HEK293 (cell line): ENCODE data around the gene TTC6.

Source experiments
- CTCF ChIA-PET: fragments of 350-600 bp; formaldehyde crosslinking; extraction: SDS; loops from one replicate; lab custom pipeline; 2021; ENCODE audit warnings: antibody characterized with exemption; lab: Yijun Ruan, JAX
- POLR2A ChIA-PET: fragments of 300-600 bp; formaldehyde crosslinking; extraction: SDS; loops from one replicate; lab custom pipeline; 2020; ENCODE audit warnings: antibody characterized with exemption, inconsistent platforms; lab: Yijun Ruan, JAX
- H3K27ac ChIP-seq: fragments of 200-500 bp; sonication (Bioruptor generic); 2 replicates; pipeline ENCODE4 v1.5.1; 2014; ENCODE audit warnings: low read depth, low read length, control low read depth, inconsistent platforms; ENCODE audit errors: extremely low read depth
- H3K36me3 ChIP-seq, 2 experiments: fragments of 200-500 bp in 1 of 2; sonication (Bioruptor generic) in 1 of 2; 1 replicate in 1 of 2; 2 replicates in 1 of 2; pipeline ENCODE4 v1.5.1; 2014 to 2017; ENCODE audit warnings: inconsistent platforms in 2 of 2, low read length in 2 of 2; ENCODE audit not compliant: control insufficient read depth in 2 of 2, insufficient read depth in 1 of 2
- H3K4me1 ChIP-seq: fragments of 200-500 bp; sonication (Bioruptor generic); 2 replicates; pipeline ENCODE4 v1.5.1; 2014; ENCODE audit warnings: mild to moderate bottlenecking, low read length, inconsistent platforms; ENCODE audit not compliant: control insufficient read depth, insufficient read depth
- H3K4me3 ChIP-seq: 2 replicates; pipeline ENCODE4 v1.5.1; 2011; ENCODE audit warnings: low read depth, mild to moderate bottlenecking, control low read depth, low read length, moderate library complexity
- H3K9me3 ChIP-seq: fragments of 200-500 bp; sonication (Bioruptor generic); 2 replicates; pipeline ENCODE4 v1.5.1; 2014; ENCODE audit warnings: low read depth, low read length, inconsistent platforms; ENCODE audit not compliant: control insufficient read depth, insufficient read depth
- EGR2 ChIP-seq: fragments of 450-650 bp; formaldehyde crosslinking; IDR thresholded peaks from 2 replicates; pipeline ENCODE4 v1.5.1; 2016; ENCODE audit warnings: low read depth, missing biosample characterization, missing genetic modification characterization
- GLIS2 ChIP-seq: fragments of 450-650 bp; formaldehyde crosslinking; IDR thresholded peaks from 2 replicates; pipeline ENCODE4 v1.5.1; 2016; ENCODE audit warnings: missing biosample characterization, missing genetic modification characterization
- KLF1 ChIP-seq: fragments of 450-650 bp; formaldehyde crosslinking; IDR thresholded peaks from 2 replicates; pipeline ENCODE4 v1.5.1; 2016; ENCODE audit warnings: missing biosample characterization, missing genetic modification characterization
- MZF1 ChIP-seq: fragments of 450-650 bp; formaldehyde crosslinking; IDR thresholded peaks from 2 replicates; pipeline ENCODE4 v1.5.1; 2017; ENCODE audit warnings: missing biosample characterization, missing genetic modification characterization, borderline replicate concordance
- SALL2 ChIP-seq: fragments of 450-650 bp; formaldehyde crosslinking; IDR thresholded peaks from 2 replicates; pipeline ENCODE4 v1.5.0; 2017; ENCODE audit warnings: missing biosample characterization, mild to moderate bottlenecking, missing genetic modification characterization, borderline replicate concordance
- SP7 ChIP-seq: fragments of 450-650 bp; formaldehyde crosslinking; IDR thresholded peaks from 2 replicates; pipeline ENCODE4 v1.5.1; 2016; ENCODE audit warnings: missing biosample characterization, missing genetic modification characterization
- TCF7L2 ChIP-seq: IDR thresholded peaks from 2 replicates; pipeline ENCODE4 v1.6.1; 2011; ENCODE audit warnings: low read depth, mild to moderate bottlenecking, inconsistent platforms, low read length, moderate library complexity, borderline replicate concordance
- ZBTB17 ChIP-seq: fragments of 450-650 bp; formaldehyde crosslinking; IDR thresholded peaks from 2 replicates; pipeline ENCODE4 v1.5.1; 2016; ENCODE audit warnings: missing biosample characterization, missing genetic modification characterization
- ZNF335 ChIP-seq: fragments of 450-650 bp; formaldehyde crosslinking; conservative IDR thresholded peaks from 2 replicates; pipeline ENCODE4 v1.5.1; 2016; ENCODE audit warnings: missing biosample characterization, missing genetic modification characterization
- ZNF366 ChIP-seq: fragments of 450-650 bp; formaldehyde crosslinking; conservative IDR thresholded peaks from 2 replicates; pipeline ENCODE4 v1.5.1; 2016; ENCODE audit warnings: missing biosample characterization, missing genetic modification characterization
- ZSCAN23 ChIP-seq: fragments of 450-650 bp; formaldehyde crosslinking; IDR thresholded peaks from 2 replicates; pipeline ENCODE4 v1.5.1; 2016; ENCODE audit warnings: missing biosample characterization, missing genetic modification characterization
- ZSCAN30 ChIP-seq: fragments of 450-650 bp; IDR thresholded peaks from 2 replicates; pipeline ENCODE4 v1.5.1; 2018; ENCODE audit warnings: missing biosample characterization, mild to moderate bottlenecking, missing genetic modification characterization, moderate library complexity
- TF ChIP-seq, protein P1 (sequence below): fragments of 450-650 bp; formaldehyde crosslinking; IDR thresholded peaks from 2 replicates; pipeline ENCODE4 v1.5.1; 2016; ENCODE audit warnings: missing biosample characterization, missing genetic modification characterization
- TF ChIP-seq, protein P2 (sequence below): fragments of 450-650 bp; formaldehyde crosslinking; IDR thresholded peaks from 2 replicates; pipeline ENCODE4 v1.5.1; 2017; ENCODE audit warnings: missing biosample characterization, missing genetic modification characterization
- TF ChIP-seq, protein P3 (sequence below): fragments of 450-650 bp; formaldehyde crosslinking; IDR thresholded peaks from 2 replicates; pipeline ENCODE4 v1.5.1; 2016; ENCODE audit warnings: missing biosample characterization, missing genetic modification characterization, borderline replicate concordance
- TF ChIP-seq, protein P4 (sequence below): IDR thresholded peaks from 2 replicates; pipeline ENCODE4 v1.6.1; 2011; ENCODE audit warnings: mild to moderate bottlenecking, low read depth, low read length, borderline replicate concordance

TTC6 gene

DNA sequence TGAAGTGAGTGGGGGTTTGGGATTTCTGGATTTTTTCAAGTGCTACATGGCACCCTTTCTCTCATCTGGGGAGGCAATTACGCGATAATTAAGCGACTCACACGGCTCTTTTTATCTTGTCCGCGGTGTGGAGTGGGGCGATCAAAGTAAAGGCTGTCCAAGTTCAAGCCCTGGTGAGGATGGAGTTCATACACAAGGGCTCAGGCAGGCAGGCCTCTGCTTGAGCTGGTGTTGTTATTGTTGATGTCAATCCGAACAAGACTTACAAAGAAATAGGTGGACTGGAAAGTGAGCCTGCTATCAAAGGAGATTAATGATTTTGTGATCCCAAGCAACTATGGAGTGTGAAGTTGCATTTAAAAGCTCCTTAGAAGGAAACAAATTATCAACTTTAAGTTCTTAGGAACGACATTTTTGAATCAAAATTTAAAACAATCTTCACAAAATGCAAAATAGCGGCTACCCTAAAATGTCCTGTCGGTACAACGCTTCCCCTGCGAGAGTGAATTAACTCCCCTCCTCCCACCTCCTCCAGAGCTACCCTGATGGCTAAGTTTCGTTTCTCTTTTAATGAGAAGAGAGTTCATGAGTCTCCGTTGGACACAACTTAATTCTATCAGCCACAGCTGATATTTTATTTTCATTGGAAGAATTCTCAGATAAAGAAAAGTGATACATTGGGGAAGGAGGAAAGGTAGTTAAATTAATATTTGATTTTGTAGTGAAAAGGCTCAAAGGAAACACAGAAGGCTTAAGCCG lies 6.3 kb upstream of the TTC6 start:
- Histone ChIP-seq H3K36me3 (peaks cover 0 to 15% of the 10 kb centered on the region in 2 experiments; a peak in 1 of 3 replicates), H3K27ac (peak overlapping the region; percentile 97), H3K4me3 (peak overlapping the region; percentile 46), H3K9me3 (no peaks in the 10 kb centered on the region), H3K4me1 (no peaks in the 10 kb centered on the region)
- CTCF ChIA-PET = interaction anchor here (0.7 to 2.1 kb wide), 4 partner anchors 286 to 359 kb away, joined by 3 to 6 read pairs (median 4); no protein-coding TSS in a partner anchor
- POLR2A ChIA-PET = no interaction called here
- TF ChIP-seq EGR2 (tag by site-specific recombination) = no peak
- TF ChIP-seq TCF7L2 = peak; percentile 75; the same call in 1 of the 2 replicates
- TF ChIP-seq, protein P1, sequence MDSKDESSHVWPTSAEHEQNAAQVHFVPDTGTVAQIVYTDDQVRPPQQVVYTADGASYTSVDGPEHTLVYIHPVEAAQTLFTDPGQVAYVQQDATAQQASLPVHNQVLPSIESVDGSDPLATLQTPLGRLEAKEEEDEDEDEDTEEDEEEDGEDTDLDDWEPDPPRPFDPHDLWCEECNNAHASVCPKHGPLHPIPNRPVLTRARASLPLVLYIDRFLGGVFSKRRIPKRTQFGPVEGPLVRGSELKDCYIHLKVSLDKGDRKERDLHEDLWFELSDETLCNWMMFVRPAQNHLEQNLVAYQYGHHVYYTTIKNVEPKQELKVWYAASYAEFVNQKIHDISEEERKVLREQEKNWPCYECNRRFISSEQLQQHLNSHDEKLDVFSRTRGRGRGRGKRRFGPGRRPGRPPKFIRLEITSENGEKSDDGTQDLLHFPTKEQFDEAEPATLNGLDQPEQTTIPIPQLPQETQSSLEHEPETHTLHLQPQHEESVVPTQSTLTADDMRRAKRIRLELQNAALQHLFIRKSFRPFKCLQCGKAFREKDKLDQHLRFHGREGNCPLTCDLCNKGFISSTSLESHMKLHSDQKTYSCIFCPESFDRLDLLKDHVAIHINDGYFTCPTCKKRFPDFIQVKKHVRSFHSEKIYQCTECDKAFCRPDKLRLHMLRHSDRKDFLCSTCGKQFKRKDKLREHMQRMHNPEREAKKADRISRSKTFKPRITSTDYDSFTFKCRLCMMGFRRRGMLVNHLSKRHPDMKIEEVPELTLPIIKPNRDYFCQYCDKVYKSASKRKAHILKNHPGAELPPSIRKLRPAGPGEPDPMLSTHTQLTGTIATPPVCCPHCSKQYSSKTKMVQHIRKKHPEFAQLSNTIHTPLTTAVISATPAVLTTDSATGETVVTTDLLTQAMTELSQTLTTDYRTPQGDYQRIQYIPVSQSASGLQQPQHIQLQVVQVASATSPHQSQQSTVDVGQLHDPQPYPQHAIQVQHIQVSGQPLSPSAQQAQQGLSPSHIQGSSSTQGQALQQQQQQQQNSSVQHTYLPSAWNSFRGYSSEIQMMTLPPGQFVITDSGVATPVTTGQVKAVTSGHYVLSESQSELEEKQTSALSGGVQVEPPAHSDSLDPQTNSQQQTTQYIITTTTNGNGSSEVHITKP = peak; percentile 61; the same call in 1 of the 2 replicates
- TF ChIP-seq, protein P2, sequence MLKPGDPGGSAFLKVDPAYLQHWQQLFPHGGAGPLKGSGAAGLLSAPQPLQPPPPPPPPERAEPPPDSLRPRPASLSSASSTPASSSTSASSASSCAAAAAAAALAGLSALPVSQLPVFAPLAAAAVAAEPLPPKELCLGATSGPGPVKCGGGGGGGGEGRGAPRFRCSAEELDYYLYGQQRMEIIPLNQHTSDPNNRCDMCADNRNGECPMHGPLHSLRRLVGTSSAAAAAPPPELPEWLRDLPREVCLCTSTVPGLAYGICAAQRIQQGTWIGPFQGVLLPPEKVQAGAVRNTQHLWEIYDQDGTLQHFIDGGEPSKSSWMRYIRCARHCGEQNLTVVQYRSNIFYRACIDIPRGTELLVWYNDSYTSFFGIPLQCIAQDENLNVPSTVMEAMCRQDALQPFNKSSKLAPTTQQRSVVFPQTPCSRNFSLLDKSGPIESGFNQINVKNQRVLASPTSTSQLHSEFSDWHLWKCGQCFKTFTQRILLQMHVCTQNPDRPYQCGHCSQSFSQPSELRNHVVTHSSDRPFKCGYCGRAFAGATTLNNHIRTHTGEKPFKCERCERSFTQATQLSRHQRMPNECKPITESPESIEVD = peak; percentile 61
- TF ChIP-seq KLF1 = no peak
- TF ChIP-seq, protein P3, sequence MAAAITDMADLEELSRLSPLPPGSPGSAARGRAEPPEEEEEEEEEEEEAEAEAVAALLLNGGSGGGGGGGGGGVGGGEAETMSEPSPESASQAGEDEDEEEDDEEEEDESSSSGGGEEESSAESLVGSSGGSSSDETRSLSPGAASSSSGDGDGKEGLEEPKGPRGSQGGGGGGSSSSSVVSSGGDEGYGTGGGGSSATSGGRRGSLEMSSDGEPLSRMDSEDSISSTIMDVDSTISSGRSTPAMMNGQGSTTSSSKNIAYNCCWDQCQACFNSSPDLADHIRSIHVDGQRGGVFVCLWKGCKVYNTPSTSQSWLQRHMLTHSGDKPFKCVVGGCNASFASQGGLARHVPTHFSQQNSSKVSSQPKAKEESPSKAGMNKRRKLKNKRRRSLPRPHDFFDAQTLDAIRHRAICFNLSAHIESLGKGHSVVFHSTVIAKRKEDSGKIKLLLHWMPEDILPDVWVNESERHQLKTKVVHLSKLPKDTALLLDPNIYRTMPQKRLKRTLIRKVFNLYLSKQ (tag by site-specific recombination) = no peak
- TF ChIP-seq GLIS2 (tag by site-specific recombination) = no peak
- TF ChIP-seq SP7 (tag by site-specific recombination) = peak; percentile 62; the same call in 1 of the 2 replicates
- TF ChIP-seq SALL2 (tag by site-specific recombination) = no peak
- peak; percentile 52; the same call in 1 of the 2 replicates for TF ChIP-seq ZNF335 (tag by site-specific recombination)
- TF ChIP-seq MZF1 (tag by site-specific recombination) = no peak
- TF ChIP-seq, protein P4, sequence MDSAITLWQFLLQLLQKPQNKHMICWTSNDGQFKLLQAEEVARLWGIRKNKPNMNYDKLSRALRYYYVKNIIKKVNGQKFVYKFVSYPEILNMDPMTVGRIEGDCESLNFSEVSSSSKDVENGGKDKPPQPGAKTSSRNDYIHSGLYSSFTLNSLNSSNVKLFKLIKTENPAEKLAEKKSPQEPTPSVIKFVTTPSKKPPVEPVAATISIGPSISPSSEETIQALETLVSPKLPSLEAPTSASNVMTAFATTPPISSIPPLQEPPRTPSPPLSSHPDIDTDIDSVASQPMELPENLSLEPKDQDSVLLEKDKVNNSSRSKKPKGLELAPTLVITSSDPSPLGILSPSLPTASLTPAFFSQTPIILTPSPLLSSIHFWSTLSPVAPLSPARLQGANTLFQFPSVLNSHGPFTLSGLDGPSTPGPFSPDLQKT = no peak
- TF ChIP-seq ZNF366 (tag by site-specific recombination) = 0 out of 2 replicates have a peak, but pooled peaks have one; percentile 6
- TF ChIP-seq ZSCAN30 (tag by site-specific recombination) = no peak
- TF ChIP-seq ZSCAN23 (tag by site-specific recombination) = no peak
- TF ChIP-seq ZBTB17 (tag by site-specific recombination) = no peak
